ENCODE measurements around the gene CCSAP. TPM values are rescaled to one million over a fixed set of nuclear protein-coding genes. Genes with fewer than 3 reads are reported as not detected.
"Not testable (repeated sequence)": the region's sequence is repeated elsewhere in the genome, so short reads cannot be mapped to it uniquely, and the experiment has no call there.

CCSAP gene
- total RNA-seq, 1 experiment from 2014 or later: 8.6 TPM

- H3K27me3 ChIP-seq (ENCODE audit: control insufficient read depth, insufficient read depth, low read length): no peaks in the 10 kb centered on the region
- no peak overlapping the region for H3K4me3 ChIP-seq (ENCODE audit: insufficient read depth, low read depth, low read length)
- H3K36me3 ChIP-seq (replicated peaks; ENCODE audit: control insufficient read depth, insufficient read depth, low read length): peaks cover 8% of the 10 kb centered on the region
- no peak for DNase-seq
Measured at GRCh38 chr1:229298887-229299503, 43.9 kb downstream of the CCSAP start.

- Histone ChIP-seq H3K36me3 (replicated peaks; ENCODE audit: control insufficient read depth, insufficient read depth, low read length) (peaks cover 8% of the 10 kb centered on the region), H3K4me3 (ENCODE audit: insufficient read depth, low read depth, low read length) (no peak overlapping the region), H3K27me3 (ENCODE audit: control insufficient read depth, insufficient read depth, low read length) (no peaks in the 10 kb centered on the region)
- DNase-seq: no peak
Measured at GRCh38 chr1:229298420-229298819, 44.4 kb downstream of the CCSAP start.

- H3K27me3 ChIP-seq (ENCODE audit: control insufficient read depth, insufficient read depth, low read length): no peaks in the 10 kb centered on the region
- H3K36me3 ChIP-seq (replicated peaks; ENCODE audit: control insufficient read depth, insufficient read depth, low read length): peaks cover 6% of the 10 kb centered on the region
- DNase-seq: no peak
- H3K4me3 ChIP-seq (ENCODE audit: insufficient read depth, low read depth, low read length): no peak overlapping the region
Measured at GRCh38 chr1:229297746-229298145, 45.1 kb downstream of the CCSAP start.

- H3K27me3 ChIP-seq (ENCODE audit: control insufficient read depth, insufficient read depth, low read length): no peaks in the 10 kb centered on the region
- H3K4me3 ChIP-seq (ENCODE audit: insufficient read depth, low read depth, low read length): no peak overlapping the region
- DNase-seq: no peak
- H3K36me3 ChIP-seq (replicated peaks; ENCODE audit: control insufficient read depth, insufficient read depth, low read length): peaks cover 6% of the 10 kb centered on the region
Measured at GRCh38 chr1:229296541-229296941, 46.3 kb downstream of the CCSAP start.

GRCh38 chr1:229295745-229296144 lies 47.1 kb downstream of the CCSAP start:
- Histone ChIP-seq H3K4me3 (ENCODE audit: insufficient read depth, low read depth, low read length) (no peak overlapping the region), H3K27me3 (ENCODE audit: control insufficient read depth, insufficient read depth, low read length) (no peaks in the 10 kb centered on the region), H3K36me3 (replicated peaks; ENCODE audit: control insufficient read depth, insufficient read depth, low read length) (peaks cover 6% of the 10 kb centered on the region)
- no peak for DNase-seq

GRCh38 chr1:229293528-229294204 lies 49.2 kb downstream of the CCSAP start:
- H3K27me3 ChIP-seq (ENCODE audit: control insufficient read depth, insufficient read depth, low read length): no peaks in the 10 kb centered on the region
- DNase-seq: no peak
- no peak overlapping the region for H3K4me3 ChIP-seq (ENCODE audit: insufficient read depth, low read depth, low read length)
- H3K36me3 ChIP-seq (replicated peaks; ENCODE audit: control insufficient read depth, insufficient read depth, low read length): peaks cover 2% of the 10 kb centered on the region

GRCh38 chr1:229291686-229292085 lies 51.2 kb downstream of the CCSAP start:
- not testable (repeated sequence) for H3K4me3 ChIP-seq (ENCODE audit: insufficient read depth, low read depth, low read length); H3K36me3 ChIP-seq (replicated peaks; ENCODE audit: control insufficient read depth, insufficient read depth, low read length); H3K27me3 ChIP-seq (ENCODE audit: control insufficient read depth, insufficient read depth, low read length); DNase-seq

GRCh38 chr1:229288516-229288915 lies 54.3 kb downstream of the CCSAP start:
- no peak for DNase-seq
- Histone ChIP-seq H3K36me3 (replicated peaks; ENCODE audit: control insufficient read depth, insufficient read depth, low read length) (no peaks in the 10 kb centered on the region; the same call in 1 of the 2 replicates), H3K4me3 (ENCODE audit: insufficient read depth, low read depth, low read length) (no peak overlapping the region), H3K27me3 (ENCODE audit: control insufficient read depth, insufficient read depth, low read length) (no peaks in the 10 kb centered on the region)

- Histone ChIP-seq H3K36me3 (replicated peaks; ENCODE audit: control insufficient read depth, insufficient read depth, low read length) (no peaks in the 10 kb centered on the region; the same call in 1 of the 2 replicates), H3K4me3 (ENCODE audit: insufficient read depth, low read depth, low read length) (no peak overlapping the region), H3K27me3 (ENCODE audit: control insufficient read depth, insufficient read depth, low read length) (no peaks in the 10 kb centered on the region)
- DNase-seq: no peak
Measured at GRCh38 chr1:229287267-229287666, 55.6 kb downstream of the CCSAP start.

GRCh38 chr1:229286099-229286766 lies 56.6 kb downstream of the CCSAP start:
- Histone ChIP-seq H3K4me3 (ENCODE audit: insufficient read depth, low read depth, low read length) (no peak overlapping the region), H3K36me3 (replicated peaks; ENCODE audit: control insufficient read depth, insufficient read depth, low read length) (no peaks in the 10 kb centered on the region), H3K27me3 (ENCODE audit: control insufficient read depth, insufficient read depth, low read length) (no peaks in the 10 kb centered on the region)
- DNase-seq: no peak

- no peak overlapping the region for H3K4me3 ChIP-seq (ENCODE audit: insufficient read depth, low read depth, low read length)
- no peak for DNase-seq
Measured at GRCh38 chr1:229285440-229285839, 57.4 kb downstream of the CCSAP start.

GRCh38 chr1:229284887-229285286 lies 58.0 kb downstream of the CCSAP start:
- Histone ChIP-seq H3K27me3 (ENCODE audit: control insufficient read depth, insufficient read depth, low read length) (no peaks in the 10 kb centered on the region), H3K4me3 (ENCODE audit: insufficient read depth, low read depth, low read length) (no peak overlapping the region), H3K36me3 (replicated peaks; ENCODE audit: control insufficient read depth, insufficient read depth, low read length) (no peaks in the 10 kb centered on the region)
- no peak for DNase-seq

More at GRCh38 chr1:229285440-229285839, 57.4 kb downstream of the CCSAP start:
- H3K36me3 ChIP-seq (replicated peaks; ENCODE audit: control insufficient read depth, insufficient read depth, low read length): no peaks in the 10 kb centered on the region
- no peaks in the 10 kb centered on the region for H3K27me3 ChIP-seq (ENCODE audit: control insufficient read depth, insufficient read depth, low read length)

GRCh38 chr1:229283183-229283611 lies 59.6 kb downstream of the CCSAP start:
- no peaks in the 10 kb centered on the region for H3K36me3 ChIP-seq (replicated peaks; ENCODE audit: control insufficient read depth, insufficient read depth, low read length)
- no peak overlapping the region for H3K4me3 ChIP-seq (ENCODE audit: insufficient read depth, low read depth, low read length)
- DNase-seq: no peak

GRCh38 chr1:229282295-229282823 lies 60.5 kb downstream of the CCSAP start:
- Histone ChIP-seq H3K4me3 (ENCODE audit: insufficient read depth, low read depth, low read length) (no peak overlapping the region), H3K36me3 (replicated peaks; ENCODE audit: control insufficient read depth, insufficient read depth, low read length) (no peaks in the 10 kb centered on the region)
- DNase-seq: no peak

More at GRCh38 chr1:229283183-229283611, 59.6 kb downstream of the CCSAP start:
- H3K27me3 ChIP-seq (ENCODE audit: control insufficient read depth, insufficient read depth, low read length): no peaks in the 10 kb centered on the region

More at GRCh38 chr1:229282295-229282823, 60.5 kb downstream of the CCSAP start:
- no peaks in the 10 kb centered on the region for H3K27me3 ChIP-seq (ENCODE audit: control insufficient read depth, insufficient read depth, low read length)
